HG03280 (cell line): ENCODE results near the gene ARHGAP9.
"Not testable (repeated sequence)": the region's sequence is repeated elsewhere in the genome, so short reads cannot be mapped to it uniquely, and the experiment has no call there.

Source experiments
- ATAC-seq: cut with Tn5 transposase; IDR thresholded peaks from one replicate; pipeline ENCODE4 v1.9.1; 2021; ENCODE audit warnings: mild to moderate bottlenecking, moderate library complexity; ENCODE audit not compliant: unreplicated experiment

The ARHGAP9 gene

DNA sequence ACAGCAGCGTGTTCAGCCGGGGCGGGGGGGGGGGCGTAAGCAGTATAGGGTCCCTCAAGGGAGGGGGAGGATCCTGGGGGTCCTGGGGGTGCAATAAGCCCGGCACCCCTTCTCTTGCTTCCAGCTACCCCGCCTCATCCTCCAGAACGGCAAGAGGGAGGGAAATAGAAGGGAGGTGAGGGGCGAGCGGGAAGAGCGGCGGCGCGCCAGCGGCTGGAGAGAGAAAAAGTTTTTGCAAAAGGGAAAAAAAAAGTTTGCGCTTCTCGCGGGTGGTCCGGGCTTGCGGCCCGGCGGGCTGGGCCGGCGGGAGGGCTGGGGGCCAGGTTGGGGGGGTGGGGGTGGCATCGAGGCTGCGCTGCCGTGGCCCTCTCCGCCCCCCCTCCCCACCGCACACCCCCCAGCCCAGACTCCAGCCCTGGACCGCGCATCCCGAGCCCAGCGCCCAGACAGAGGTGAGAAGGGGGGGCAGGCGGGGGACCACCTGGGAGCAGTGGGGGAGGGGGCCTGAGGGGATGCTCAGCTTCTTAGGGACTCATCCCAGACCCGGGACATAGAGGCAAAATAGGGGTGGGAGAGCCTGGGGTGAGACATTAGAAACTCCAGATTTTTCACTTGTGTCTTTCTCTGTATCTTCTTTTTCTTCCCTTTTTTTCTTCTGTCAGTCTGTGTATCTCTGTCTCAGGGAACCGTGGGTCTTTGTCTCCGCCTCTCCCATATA, 19.8 kb downstream of the ARHGAP9 start, which contains the start of gene GLI1:
TSS of gene GLI1 (plus strand) at position 36 of the 718 bp plus-strand sequence. CDS start 3,907 bp downstream, outside the sequence.
- ATAC-seq, result no peak

DNA sequence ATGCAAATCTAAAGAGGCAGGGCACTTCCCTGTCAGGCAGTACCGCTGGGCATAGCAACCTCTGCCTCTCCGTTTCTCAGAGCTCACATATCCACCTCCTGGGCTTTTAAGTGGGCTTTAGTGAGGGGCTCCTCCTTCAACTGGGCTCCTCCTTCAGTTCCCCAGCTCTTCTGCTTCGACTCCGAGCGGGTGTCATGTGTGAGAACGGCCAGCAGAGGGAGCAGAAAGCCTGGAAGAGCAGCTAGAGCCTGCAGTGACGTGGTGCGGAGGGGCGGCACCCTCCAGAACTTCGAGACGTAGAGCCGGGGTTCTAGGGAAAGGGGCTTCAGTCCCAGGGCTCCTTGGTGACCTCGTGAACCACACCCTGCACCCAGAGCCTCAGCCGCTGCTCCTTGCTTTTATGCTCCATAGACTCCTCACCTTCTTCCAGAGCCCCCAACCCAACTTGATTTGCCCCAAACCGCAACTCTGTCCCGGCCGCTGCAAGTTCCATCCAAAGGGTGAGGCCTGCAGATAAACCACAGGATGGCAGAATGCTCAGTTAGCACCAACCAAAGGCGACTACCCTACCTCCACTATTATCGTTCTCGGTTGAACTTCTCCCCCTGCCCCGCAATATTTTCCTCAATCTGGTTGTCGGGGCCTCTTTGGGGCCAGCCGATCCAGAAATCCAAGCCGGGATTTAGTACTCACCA, 20.5 kb downstream of the ARHGAP9 start:
- ATAC-seq, result peak; percentile 53

DNA sequence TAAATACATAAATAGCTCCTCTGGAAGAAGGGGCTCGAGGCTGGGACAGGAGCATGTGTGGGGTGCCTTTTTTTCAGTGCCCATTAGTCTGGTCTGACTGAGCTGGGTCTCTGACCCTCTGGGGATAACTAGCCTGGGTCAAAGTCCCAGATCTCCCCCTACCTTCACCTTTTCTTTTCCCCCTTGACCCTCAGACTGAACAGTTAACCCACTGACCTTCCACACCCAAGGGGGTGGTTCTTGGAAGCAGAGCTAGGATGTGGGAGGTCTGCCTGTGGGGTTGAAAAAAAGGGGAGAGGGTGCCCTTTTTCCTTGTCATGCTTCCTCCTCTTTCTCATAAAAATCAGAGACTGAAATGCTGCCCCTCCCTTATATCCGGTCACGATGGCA, 21.0 kb downstream of the ARHGAP9 start:
- no peak for ATAC-seq

DNA sequence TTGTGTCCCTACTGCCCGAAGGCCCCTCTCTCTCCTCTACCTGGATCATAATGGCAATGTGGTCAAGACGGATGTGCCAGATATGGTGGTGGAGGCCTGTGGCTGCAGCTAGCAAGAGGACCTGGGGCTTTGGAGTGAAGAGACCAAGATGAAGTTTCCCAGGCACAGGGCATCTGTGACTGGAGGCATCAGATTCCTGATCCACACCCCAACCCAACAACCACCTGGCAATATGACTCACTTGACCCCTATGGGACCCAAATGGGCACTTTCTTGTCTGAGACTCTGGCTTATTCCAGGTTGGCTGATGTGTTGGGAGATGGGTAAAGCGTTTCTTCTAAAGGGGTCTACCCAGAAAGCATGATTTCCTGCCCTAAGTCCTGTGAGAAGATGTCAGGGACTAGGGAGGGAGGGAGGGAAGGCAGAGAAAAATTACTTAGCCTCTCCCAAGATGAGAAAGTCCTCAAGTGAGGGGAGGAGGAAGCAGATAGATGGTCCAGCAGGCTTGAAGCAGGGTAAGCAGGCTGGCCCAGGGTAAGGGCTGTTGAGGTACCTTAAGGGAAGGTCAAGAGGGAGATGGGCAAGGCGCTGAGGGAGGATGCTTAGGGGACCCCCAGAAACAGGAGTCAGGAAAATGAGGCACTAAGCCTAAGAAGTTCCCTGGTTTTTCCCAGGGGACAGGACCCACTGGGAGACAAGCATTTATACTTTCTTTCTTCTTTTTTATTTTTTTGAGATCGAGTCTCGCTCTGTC, 22.8 kb downstream of the ARHGAP9 start:
- no peak for ATAC-seq

DNA sequence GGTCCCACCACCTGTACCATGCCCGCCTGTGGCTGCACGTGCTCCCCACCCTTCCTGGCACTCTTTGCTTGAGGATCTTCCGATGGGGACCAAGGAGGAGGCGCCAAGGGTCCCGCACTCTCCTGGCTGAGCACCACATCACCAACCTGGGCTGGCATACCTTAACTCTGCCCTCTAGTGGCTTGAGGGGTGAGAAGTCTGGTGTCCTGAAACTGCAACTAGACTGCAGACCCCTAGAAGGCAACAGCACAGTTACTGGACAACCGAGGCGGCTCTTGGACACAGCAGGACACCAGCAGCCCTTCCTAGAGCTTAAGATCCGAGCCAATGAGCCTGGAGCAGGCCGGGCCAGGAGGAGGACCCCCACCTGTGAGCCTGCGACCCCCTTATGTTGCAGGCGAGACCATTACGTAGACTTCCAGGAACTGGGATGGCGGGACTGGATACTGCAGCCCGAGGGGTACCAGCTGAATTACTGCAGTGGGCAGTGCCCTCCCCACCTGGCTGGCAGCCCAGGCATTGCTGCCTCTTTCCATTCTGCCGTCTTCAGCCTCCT, 23.4 kb downstream of the ARHGAP9 start:
- ATAC-seq, result peak; percentile 36

DNA sequence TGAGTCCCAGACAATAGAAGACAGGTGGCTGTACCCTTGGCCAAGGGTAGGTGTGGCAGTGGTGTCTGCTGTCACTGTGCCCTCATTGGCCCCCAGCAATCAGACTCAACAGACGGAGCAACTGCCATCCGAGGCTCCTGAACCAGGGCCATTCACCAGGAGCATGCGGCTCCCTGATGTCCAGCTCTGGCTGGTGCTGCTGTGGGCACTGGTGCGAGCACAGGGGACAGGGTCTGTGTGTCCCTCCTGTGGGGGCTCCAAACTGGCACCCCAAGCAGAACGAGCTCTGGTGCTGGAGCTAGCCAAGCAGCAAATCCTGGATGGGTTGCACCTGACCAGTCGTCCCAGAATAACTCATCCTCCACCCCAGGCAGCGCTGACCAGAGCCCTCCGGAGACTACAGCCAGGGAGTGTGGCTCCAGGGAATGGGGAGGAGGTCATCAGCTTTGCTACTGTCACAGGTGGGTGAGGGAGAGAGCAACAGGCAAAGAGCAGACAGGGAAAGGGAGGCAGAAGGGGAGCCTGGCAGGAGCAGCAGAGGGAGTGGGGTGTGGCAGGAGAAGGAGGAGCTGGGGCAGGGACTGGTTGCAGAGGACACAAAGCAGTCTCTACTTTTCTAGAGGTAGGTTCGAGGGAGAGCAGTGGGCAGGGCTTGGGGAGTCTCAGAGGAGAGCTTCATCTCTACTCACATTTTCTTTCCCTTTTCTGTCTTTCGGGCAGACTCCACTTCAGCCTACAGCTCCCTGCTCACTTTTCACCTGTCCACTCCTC, 24.1 kb downstream of the ARHGAP9 start:
- ATAC-seq, result no peak

DNA sequence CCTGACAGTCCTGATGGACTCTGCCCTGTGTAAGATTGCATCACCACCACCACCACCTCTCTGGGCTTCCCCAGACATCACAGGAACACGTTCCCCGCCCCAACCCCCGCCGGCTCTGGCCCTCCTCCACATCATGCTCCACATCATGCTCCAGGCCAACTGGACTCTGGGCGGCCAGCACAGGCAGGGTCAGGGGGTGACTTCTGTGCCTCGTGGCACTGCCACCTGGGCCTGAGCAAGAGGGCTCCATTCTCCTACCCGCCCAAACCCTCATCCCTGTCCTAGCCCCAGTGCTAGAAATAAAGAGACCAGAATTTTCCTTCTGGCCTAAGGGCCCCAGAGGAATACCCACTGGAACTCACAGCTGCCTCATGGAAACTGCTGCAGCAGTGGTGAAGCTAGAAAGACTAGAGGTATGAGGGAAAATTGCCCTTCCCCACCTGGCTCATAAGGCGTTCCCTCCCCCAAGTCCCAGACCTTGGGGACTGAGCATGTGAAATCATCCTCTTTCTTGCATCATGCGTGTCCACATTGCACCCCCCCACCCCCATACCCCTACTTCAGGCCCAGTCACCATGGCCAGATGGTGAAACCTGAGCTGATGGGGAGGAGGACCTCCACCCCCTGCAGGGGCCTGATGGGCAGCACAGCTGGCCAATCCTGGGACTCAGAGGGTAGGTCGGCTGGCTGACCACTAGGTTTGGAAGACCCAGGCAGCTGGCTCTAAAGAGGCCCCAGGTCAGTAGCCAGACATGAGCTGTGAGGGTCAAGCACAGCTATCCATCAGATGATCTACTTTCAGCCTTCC, 24.9 kb downstream of the ARHGAP9 start, which contains the start of gene INHBE:
TSS of gene INHBE (plus strand) at position 742 of the 808 bp plus-strand sequence. CDS start 230 bp downstream, outside the sequence.
- ATAC-seq, result no peak

DNA sequence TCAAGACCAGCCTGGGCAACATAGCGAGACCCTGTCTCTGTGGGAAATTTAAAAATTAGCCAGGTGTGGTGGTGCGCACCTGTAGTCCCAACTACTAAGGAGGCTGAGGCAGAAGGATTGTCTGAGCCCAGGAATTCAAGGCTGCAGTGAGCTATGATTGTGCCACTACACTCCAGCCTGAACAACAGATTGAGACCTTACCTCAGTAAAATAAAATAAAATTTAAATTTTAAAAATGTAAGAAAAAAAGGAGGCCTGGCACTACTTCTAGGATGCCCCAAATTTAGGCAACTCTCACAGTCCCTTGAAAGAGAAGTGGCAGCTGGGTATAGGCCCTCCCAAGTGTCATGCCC, 25.5 kb downstream of the ARHGAP9 start:
- no peak for ATAC-seq

DNA sequence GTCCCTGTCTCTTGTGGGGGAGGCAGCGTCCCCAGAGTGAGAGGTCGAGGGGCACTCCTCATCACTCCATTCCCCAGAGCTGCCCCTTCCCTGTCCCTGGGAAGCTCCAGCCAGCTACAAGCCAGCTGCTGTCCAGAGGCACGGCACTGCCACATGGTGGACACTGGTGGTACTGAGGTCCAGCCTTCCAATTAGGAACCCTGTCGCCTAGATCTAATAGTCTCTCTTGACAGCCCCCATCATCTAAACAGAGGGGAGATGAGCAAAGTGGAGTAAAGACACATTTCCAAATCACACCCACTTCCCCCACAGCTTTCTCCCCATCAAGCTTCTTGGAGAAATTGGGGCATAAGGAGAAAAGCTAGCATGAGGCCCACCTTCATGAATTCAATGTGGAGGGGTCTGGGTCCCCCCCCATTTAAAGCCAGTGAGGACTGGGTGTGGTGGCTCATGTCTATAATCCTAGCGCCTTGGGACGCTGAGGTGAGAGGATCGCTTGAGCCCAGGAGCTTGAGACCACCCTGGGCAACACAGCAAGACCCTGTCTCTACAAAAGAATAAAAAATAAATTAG, 26.6 kb downstream of the ARHGAP9 start:
- no peak for ATAC-seq

DNA sequence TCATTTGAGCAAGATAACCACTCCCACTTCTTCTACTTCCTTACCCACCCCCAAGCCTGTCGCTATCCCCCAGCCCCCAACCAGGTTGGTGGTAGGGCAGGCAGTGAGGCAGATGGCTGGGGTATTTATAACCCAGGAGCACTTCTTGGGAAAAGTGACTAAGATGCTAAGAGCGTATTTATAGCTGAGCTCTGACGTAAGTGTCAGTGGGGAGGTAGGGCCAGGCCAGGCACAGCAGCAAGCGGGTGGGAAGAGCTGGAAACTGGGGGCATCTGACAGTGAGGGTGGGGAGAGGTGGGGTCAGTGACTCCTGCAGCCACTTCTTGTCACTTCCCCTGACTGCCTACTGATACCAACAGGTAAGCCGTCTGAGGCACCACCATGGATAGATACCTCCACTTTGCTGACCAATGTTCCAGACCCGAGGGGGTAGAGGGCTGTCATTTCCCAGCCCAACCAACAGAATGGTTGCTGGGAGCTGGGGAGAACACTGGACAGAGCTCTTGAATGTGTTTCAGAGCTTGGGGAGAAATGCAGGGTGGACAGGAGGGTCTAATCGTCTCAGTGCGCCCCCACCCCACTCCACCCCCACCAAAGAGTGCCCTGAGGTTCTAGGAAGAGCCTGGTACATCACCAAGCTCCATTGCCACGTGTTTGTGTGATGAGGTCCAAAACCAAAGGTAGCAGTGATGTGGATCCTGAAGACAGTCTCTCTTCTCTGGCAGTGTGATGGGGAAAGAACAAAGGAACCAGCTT, 27.3 kb downstream of the ARHGAP9 start:
- no peak for ATAC-seq

DNA sequence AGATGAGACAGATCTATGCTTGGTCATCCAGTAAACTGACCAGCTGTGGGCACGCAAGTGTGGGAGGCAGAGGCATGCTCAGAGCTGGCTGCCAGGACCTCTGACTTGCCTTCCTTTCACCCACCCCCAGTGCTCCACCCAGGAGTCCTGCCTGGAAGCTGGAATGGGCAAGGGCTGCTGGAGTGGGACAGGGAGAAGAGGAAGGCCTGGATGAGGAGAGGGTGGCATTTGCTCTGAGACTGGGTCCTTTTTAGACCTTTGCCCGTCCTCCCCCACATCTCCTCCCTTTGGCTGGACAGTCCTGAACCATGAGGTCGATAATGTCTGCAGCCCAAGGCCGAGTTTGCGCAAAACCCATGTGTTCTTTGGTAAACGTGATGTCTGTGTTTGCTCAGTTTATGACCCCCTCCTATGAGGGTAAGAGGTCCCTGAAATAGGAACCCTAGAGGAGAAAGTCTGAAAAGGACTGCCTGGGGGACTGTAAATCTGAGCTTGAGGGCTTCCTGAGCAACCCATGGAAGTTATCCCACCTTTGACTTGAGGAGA, 28.4 kb downstream of the ARHGAP9 start:
- ATAC-seq, result no peak

DNA sequence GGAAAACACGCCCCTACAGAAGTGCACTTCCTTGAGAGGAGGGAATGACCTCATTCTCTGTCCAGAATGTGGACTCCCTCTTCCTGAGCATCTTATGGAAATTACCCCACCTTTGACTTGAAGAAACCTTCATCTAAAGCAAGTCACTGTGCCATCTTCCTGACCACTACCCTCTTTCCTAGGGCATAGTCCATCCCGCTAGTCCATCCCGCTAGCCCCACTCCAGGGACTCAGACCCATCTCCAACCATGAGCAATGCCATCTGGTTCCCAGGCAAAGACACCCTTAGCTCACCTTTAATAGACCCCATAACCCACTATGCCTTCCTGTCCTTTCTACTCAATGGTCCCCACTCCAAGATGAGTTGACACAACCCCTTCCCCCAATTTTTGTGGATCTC, 29.6 kb downstream of the ARHGAP9 start:
- ATAC-seq, result no peak

DNA sequence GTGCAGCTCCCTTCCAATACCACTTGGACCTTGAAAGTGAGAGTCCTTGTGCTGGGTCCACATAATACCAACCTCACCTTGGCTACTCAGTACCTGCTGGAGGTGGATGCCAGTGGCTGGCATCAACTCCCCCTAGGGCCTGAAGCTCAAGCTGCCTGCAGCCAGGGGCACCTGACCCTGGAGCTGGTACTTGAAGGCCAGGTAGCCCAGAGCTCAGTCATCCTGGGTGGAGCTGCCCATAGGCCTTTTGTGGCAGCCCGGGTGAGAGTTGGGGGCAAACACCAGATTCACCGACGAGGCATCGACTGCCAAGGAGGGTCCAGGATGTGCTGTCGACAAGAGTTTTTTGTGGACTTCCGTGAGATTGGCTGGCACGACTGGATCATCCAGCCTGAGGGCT, 30.3 kb downstream of the ARHGAP9 start:
- ATAC-seq, result no peak

DNA sequence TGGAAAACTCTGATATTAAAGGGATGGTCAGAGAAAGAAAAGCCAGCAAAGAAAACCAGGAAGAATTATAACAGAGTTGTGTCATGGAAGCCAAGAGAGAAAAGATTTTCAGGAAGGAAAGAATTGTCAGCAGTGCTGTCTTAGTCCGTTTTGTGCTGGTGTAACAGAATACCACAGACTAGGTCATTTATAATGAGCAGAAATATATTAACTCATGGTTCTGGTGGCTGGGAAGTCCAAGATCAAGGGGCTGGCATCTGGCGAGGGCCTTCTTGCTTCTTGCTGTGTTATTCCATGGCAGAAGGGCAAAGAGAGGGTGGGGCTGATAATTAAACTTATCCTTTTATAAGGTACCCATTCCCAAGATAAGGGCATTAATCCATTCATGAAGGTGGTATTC, 31.0 kb downstream of the ARHGAP9 start:
- ATAC-seq, result no peak

DNA sequence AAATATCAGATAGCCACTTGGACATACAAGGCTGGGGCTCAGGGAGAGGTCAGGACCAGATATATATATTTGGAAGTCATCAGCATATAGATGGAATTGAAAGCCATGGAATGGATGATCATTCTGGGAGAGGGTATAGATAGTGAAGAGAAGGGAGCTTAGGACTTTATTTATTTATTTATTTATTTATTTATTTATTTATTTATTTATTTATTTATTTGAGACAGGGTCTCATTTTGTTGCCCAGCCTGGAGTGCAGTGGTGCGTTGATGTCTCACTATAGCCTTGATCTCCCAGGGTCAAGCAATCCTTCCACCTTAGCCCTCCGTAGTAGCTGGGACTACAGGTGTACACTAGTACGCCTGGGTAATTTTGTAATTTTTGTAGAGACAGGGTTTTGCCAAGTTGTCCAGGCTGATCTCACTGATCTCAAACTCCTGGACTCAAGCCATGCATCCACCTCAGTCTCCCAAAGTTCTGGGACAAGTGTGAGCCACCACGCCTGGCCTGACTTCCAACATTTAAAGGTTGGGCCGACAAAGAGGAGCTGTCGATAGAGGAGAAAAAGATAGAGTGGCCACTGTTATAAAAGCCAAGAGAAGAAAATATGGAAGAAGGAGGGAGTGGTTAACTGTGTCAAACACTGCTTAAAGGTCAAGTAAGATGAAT, 33.2 kb downstream of the ARHGAP9 start:
- ATAC-seq, result no peak

DNA sequence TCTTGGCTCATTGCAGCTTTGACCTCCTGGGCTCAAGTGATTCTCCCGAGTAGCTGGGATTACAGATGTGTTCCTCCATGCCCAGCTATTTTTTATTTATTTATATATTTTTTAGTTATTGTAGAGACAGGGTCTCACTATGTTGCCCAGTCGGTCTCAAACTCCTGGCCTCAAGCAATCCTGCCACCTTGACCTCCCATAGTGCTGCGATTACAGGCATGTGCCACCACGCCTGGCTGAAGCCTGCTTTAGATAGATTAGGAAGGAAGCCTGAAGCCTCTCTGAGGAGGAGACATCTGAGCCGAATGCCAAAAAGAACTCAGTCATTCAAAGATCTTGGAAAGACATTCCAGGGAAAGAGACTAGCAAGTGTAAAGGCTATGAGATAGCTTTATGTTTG, 34.9 kb downstream of the ARHGAP9 start:
- no peak for ATAC-seq

DNA sequence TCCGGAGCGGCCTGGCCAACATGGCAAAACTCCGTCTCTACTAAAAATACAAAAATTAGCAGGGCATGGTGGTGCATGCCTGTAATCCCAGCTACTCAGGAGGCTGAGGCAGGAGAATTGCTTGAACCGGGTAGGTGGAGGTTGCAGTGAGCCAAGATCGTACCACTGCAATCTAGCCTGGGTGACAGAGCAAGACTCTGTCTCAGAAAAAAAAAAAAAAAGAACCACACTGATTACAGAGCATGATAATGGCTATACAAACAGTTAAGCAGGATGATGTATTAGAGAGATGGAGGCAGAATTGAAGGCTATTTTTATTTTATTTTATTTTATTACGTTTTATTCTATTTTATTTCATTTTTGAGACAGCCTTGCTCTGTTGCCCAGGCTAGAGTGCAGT, 35.3 kb downstream of the ARHGAP9 start:
- ATAC-seq, result not testable (repeated sequence)

DNA sequence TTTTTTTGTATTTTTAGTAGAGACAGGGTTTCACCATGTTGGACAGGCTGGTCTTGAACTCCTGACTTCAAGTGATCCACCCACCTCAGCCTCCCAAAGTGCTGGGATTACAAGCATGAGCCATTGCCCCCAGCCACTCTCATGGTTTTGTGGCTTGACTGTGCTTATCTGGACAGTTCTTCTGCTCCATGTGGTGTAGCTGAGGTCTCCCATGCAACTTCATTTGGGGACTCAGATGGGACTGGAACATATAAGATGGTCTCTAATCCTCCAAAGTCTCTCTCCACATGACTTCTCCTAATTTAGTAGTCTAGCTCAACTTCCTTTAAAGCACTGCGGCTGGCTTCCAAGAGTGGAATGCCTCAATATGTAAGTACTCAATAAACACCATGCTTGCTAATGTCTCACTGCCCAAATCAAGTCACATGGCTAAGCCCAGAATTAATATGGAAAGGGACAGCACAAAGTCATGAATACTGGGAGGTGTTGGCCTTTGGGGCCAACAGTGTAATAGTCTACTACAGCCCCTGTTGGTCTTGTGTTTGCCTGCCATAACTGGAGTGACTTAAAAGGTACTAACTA, 37.7 kb downstream of the ARHGAP9 start:
- no peak for ATAC-seq
